ENCODE results near the gene KCNJ3.

GRCh38 chr2:154825358-154825757 is 126.9 kb downstream of the KCNJ3 start:
- no peak for TF ChIP-seq CTCF (IDR thresholded peaks at IDR 0.05; ENCODE audit: low read depth, low read length)
- TF ChIP-seq EZH2phosphoT487 (IDR thresholded peaks at IDR 0.05; ENCODE audit: low read depth) = no peak
